HCT116 (cell line): ENCODE data around the gene SLC6A13. TPM values are rescaled to one million over a fixed set of nuclear protein-coding genes. Genes with fewer than 3 reads are reported as not detected.

ENCODE experiments used
- ATAC-seq: fragments of 200-7000 bp; cut with Tn5 transposase; 2 replicates; pipeline ENCODE4 v1.9.1; 2020; ENCODE audit warnings: mild to moderate bottlenecking, moderate library complexity
- BruUV-seq: library from RNA; stranded (reverse); fragments of 400-500 nt; replicated peaks from 2 replicates; lab custom pipeline; 2021; lab: Mats Ljungman, UMichigan
- CTCF ChIA-PET: fragments of 300-600 bp; sonication (Branson Sonifier 250); formaldehyde crosslinking; loops from one replicate; lab custom pipeline; 2021; ENCODE audit warnings: antibody characterized with exemption; lab: Charles Lee
- POLR2A ChIA-PET: fragments of 300-600, 350-600 bp; sonication (Branson Sonifier 250); formaldehyde crosslinking; loops from one replicate; lab custom pipeline; 2021; ENCODE audit warnings: antibody characterized with exemption; lab: Charles Lee
- RAD21 ChIA-PET, 2 experiments: fragments of 300-600 bp; sonication (Branson Sonifier 250); formaldehyde crosslinking; loops; one replicate each; lab custom pipeline; 2023; ENCODE audit warnings: low total read pairs in 2 of 2; ENCODE audit not compliant: uncharacterized antibody in 2 of 2, unreplicated experiment in 2 of 2, low non-redundant PET in 1 of 2; lab: Charles Lee
- DNase-seq: peaks from one replicate; pipeline ENCODE4 v3.0.0-alpha.2; 2010; ENCODE audit warnings: low read depth, low spot score
- H2AFZ ChIP-seq: fragments of 200-600 bp; shearing (Covaris generic), sonication (generic); 2 replicates; pipeline ENCODE4 v1.6.1; 2017; ENCODE audit warnings: low read depth, mixed run types, mixed read lengths, antibody characterized with exemption, low read length; ENCODE audit not compliant: poor library complexity, severe bottlenecking
- H3K27ac ChIP-seq: 2 replicates; pipeline ENCODE4 v1.5.1; 2012; ENCODE audit warnings: low read depth, low read length
- H3K27me3 ChIP-seq: fragments of 200-600 bp; sonication (generic); 2 replicates; pipeline ENCODE4 v1.6.1; 2016; ENCODE audit warnings: mixed run types, low read length, mixed read lengths; ENCODE audit not compliant: insufficient read depth
- H3K36me3 ChIP-seq, 2 experiments: fragments of 200-500 bp in 1 of 2; fragments of 200-600 bp in 1 of 2; sonication (Bioruptor generic) in 1 of 2; sonication (generic) in 1 of 2; 2 replicates each; pipeline versions ENCODE4 v1.5.1 to v1.6.1; 2014 to 2016; ENCODE audit warnings: low read length in 2 of 2, inconsistent platforms in 1 of 2, mixed read lengths in 1 of 2, mixed run types in 1 of 2; ENCODE audit not compliant: insufficient read depth in 2 of 2, control insufficient read depth in 1 of 2
- H3K4me1 ChIP-seq, 2 experiments: fragments of 200-600 bp in 1 of 2; sonication (generic) in 1 of 2; 2 replicates each; pipeline versions ENCODE4 v1.5.1 to v1.6.1; 2012 to 2017; ENCODE audit warnings: low read length in 2 of 2, inconsistent platforms in 1 of 2, mild to moderate bottlenecking in 1 of 2, mixed read lengths in 1 of 2, mixed run types in 1 of 2, moderate library complexity in 1 of 2; ENCODE audit not compliant: insufficient read depth in 2 of 2, control insufficient read depth in 1 of 2
- H3K4me2 ChIP-seq: fragments of 200-600 bp; sonication (generic); 2 replicates; pipeline ENCODE4 v1.6.1; 2017; ENCODE audit warnings: mixed run types, low read length, mixed read lengths
- H3K4me3 ChIP-seq, 2 experiments: fragments of 200-600 bp in 1 of 2; sonication (generic) in 1 of 2; replicated peaks in 1 of 2; 2 replicates each; pipeline ENCODE4 v1.5.1; 2011 to 2016; ENCODE audit warnings: low read length in 2 of 2, control low read depth in 1 of 2, low read depth in 1 of 2, mild to moderate bottlenecking in 1 of 2, mixed read lengths in 1 of 2, mixed run types in 1 of 2
- H3K79me2 ChIP-seq: fragments of 200-600 bp; sonication (generic); 2 replicates; pipeline ENCODE4 v1.6.1; 2017; ENCODE audit warnings: mild to moderate bottlenecking, mixed run types, low read length, moderate library complexity, mixed read lengths; ENCODE audit not compliant: insufficient read depth
- H3K9ac ChIP-seq: fragments of 200-600 bp; sonication (generic); 2 replicates; pipeline ENCODE4 v1.6.1; 2016; ENCODE audit warnings: low read length, mixed read lengths
- H3K9me2 ChIP-seq: fragments of 200-600 bp; sonication (generic), shearing (Covaris generic); 2 replicates; pipeline ENCODE4 v1.6.1; 2017; ENCODE audit warnings: mixed run types, mild to moderate bottlenecking, moderate library complexity; ENCODE audit not compliant: insufficient read depth
- H3K9me3 ChIP-seq, 2 experiments: fragments of 200-500 bp in 1 of 2; fragments of 200-600 bp in 1 of 2; sonication (Bioruptor generic) in 1 of 2; sonication (generic) in 1 of 2; 2 replicates each; pipeline ENCODE4 v1.6.1; 2014 to 2017; ENCODE audit warnings: low read length in 2 of 2, mixed read lengths in 2 of 2, inconsistent platforms in 1 of 2, low read depth in 1 of 2, mild to moderate bottlenecking in 1 of 2, mixed run types in 1 of 2, moderate library complexity in 1 of 2; ENCODE audit not compliant: control insufficient read depth in 1 of 2, insufficient read depth in 1 of 2
- H4K20me1 ChIP-seq: fragments of 200-600 bp; sonication (generic), shearing (Covaris generic); 2 replicates; pipeline ENCODE4 v1.6.1; 2017; ENCODE audit warnings: mixed run types, mild to moderate bottlenecking, moderate library complexity; ENCODE audit not compliant: insufficient read depth
- CBX3 ChIP-seq: IDR thresholded peaks from 2 replicates; pipeline ENCODE4 v1.6.1; 2012; ENCODE audit warnings: low read depth
- CEBPB ChIP-seq: IDR thresholded peaks from 2 replicates; pipeline ENCODE4 v1.6.1; 2012; ENCODE audit warnings: low read depth
- ELF1 ChIP-seq: IDR thresholded peaks from 2 replicates; pipeline ENCODE4 v1.6.1; 2012; ENCODE audit warnings: low read depth, borderline replicate concordance
- EZH2 ChIP-seq: fragments of 200-600 bp; sonication (generic); IDR thresholded peaks from 2 replicates; pipeline ENCODE4 v1.6.1; 2017; ENCODE audit warnings: antibody characterized with exemption, mixed run types
- EZH2phosphoT487 ChIP-seq: fragments of 200-600 bp; IDR thresholded peaks from 2 replicates; pipeline ENCODE4 v1.6.1; 2018; ENCODE audit warnings: antibody characterized with exemption, borderline replicate concordance
- FOSL1 ChIP-seq: IDR thresholded peaks from 2 replicates; pipeline ENCODE4 v1.6.1; 2012; ENCODE audit warnings: low read depth
- JUND ChIP-seq: IDR thresholded peaks from 2 replicates; pipeline ENCODE4 v1.6.1; 2012
- POLR2A ChIP-seq: IDR thresholded peaks from 2 replicates; pipeline ENCODE4 v1.7.0; 2011; ENCODE audit warnings: borderline replicate concordance; ENCODE audit not compliant: insufficient read depth, insufficient read length; ENCODE audit errors: extremely low read depth
- POLR2AphosphoS5 ChIP-seq: IDR thresholded peaks from 2 replicates; pipeline ENCODE4 v1.6.1; 2011; ENCODE audit warnings: mild to moderate bottlenecking, low read depth, low read length, moderate library complexity
- RAD21 ChIP-seq: IDR thresholded peaks from 2 replicates; pipeline ENCODE4 v1.6.1; 2012; ENCODE audit warnings: low read depth, mild to moderate bottlenecking
- SIN3A ChIP-seq: IDR thresholded peaks from 2 replicates; pipeline ENCODE4 v1.6.1; 2012; ENCODE audit warnings: low read depth
- SRF ChIP-seq: IDR thresholded peaks from 2 replicates; pipeline ENCODE4 v1.6.1; 2012; ENCODE audit warnings: low read depth
- YY1 ChIP-seq: IDR thresholded peaks from 2 replicates; pipeline ENCODE4 v1.6.1; 2011; ENCODE audit warnings: low read length, low read depth, moderate library complexity, mild to moderate bottlenecking; ENCODE audit not compliant: insufficient replicate concordance; ENCODE audit errors: extremely low read depth
- ZFX ChIP-seq: fragments of 450-650 bp; IDR thresholded peaks from 2 replicates; pipeline ENCODE4 v1.6.1; 2017
- intact Hi-C: fragments of 100-400 bp; cut with micrococcal nuclease; formaldehyde crosslinking; loops from 2 replicates; pipeline ENCODE4 v1.10.0; 2022
- total RNA-seq: library from RNA; stranded (reverse); gene quantifications from one replicate; pipeline ENCODE4 v1.2.1, GENCODE V29; 2021; ENCODE audit not compliant: unreplicated experiment
- TF ChIP-seq, protein P1 (sequence below): IDR thresholded peaks from 2 replicates; pipeline ENCODE4 v1.6.1; 2011; ENCODE audit warnings: mild to moderate bottlenecking, low read length, moderate library complexity; ENCODE audit not compliant: insufficient replicate concordance; ENCODE audit errors: extremely low read depth
- TF ChIP-seq, protein P2 (sequence below): IDR thresholded peaks from 2 replicates; pipeline ENCODE4 v1.6.1; 2012
- TF ChIP-seq, protein P3 (sequence below): IDR thresholded peaks from 2 replicates; pipeline ENCODE4 v1.6.1; 2012; ENCODE audit warnings: low read depth
- TF ChIP-seq, protein P4 (sequence below), 3 experiments: fragments of 200-600 bp in 1 of 3; sonication (generic) in 1 of 3; IDR thresholded peaks in 2 of 3; conservative IDR thresholded peaks in 1 of 3; 2 replicates each; pipeline ENCODE4 v1.5.1; 2012 to 2017; ENCODE audit warnings: low read depth in 2 of 3, low read length in 2 of 3, antibody characterized with exemption in 1 of 3, borderline replicate concordance in 1 of 3, control low read depth in 1 of 3, mild to moderate bottlenecking in 1 of 3, mixed read lengths in 1 of 3, mixed run types in 1 of 3, moderate library complexity in 1 of 3; ENCODE audit not compliant: insufficient read depth in 1 of 3

SLC6A13 gene
- total RNA-seq, 1 experiment from 2014 or later: 0.39 TPM

DNA sequence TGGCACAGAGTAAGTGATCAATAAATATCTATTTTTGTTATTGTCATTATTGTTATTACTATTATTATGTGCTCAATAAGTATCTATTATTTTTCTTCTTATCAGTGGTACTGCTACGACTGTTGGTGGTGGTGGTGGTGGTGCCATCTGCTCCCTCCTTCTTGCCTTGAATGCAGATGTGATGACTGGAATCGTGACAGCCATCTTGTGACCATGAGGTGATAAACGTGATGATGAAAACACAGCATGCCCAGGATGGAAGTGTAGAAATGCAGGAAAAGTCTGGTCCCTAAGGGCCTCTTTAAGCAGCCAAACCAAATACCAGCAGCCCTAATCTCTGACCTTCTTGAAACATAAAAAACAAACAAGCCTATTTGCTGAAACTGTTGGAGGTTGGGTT is 71.1 kb downstream of the SLC6A13 start:
- Histone ChIP-seq H3K27ac (no peak overlapping the region), H3K27me3 (no peaks in the 10 kb centered on the region), H3K4me2 (no peak overlapping the region), H4K20me1 (no peaks in the 10 kb centered on the region), H3K79me2 (no peaks in the 10 kb centered on the region), H3K9me2 (no peaks in the 10 kb centered on the region), H3K4me1 (peaks cover 0 to 8% of the 10 kb centered on the region in 2 experiments; a peak in 2 of 4 replicates), H3K36me3 (no peaks in the 10 kb centered on the region), H3K9ac (no peak overlapping the region), H3K9me3 (no peaks in the 10 kb centered on the region), H3K4me3 (no peak overlapping the region), H2AFZ (no peak overlapping the region)
- intact Hi-C loops: no loop called here
- CTCF ChIA-PET: no interaction called here
- RAD21 ChIA-PET: no interaction called here
- TF ChIP-seq, protein P1, sequence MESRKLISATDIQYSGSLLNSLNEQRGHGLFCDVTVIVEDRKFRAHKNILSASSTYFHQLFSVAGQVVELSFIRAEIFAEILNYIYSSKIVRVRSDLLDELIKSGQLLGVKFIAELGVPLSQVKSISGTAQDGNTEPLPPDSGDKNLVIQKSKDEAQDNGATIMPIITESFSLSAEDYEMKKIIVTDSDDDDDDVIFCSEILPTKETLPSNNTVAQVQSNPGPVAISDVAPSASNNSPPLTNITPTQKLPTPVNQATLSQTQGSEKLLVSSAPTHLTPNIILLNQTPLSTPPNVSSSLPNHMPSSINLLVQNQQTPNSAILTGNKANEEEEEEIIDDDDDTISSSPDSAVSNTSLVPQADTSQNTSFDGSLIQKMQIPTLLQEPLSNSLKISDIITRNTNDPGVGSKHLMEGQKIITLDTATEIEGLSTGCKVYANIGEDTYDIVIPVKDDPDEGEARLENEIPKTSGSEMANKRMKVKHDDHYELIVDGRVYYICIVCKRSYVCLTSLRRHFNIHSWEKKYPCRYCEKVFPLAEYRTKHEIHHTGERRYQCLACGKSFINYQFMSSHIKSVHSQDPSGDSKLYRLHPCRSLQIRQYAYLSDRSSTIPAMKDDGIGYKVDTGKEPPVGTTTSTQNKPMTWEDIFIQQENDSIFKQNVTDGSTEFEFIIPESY: no peak
- TF ChIP-seq, protein P2, sequence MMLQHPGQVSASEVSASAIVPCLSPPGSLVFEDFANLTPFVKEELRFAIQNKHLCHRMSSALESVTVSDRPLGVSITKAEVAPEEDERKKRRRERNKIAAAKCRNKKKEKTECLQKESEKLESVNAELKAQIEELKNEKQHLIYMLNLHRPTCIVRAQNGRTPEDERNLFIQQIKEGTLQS: no peak
- TF ChIP-seq ZFX (no peak), POLR2A (no peak), FOSL1 (no peak), YY1 (no peak), CBX3 (no peak), SRF (no peak), JUND (no peak), EZH2 (no peak), EZH2phosphoT487 (no peak), CEBPB (no peak), ELF1 (no peak), SIN3A (no peak), RAD21 (no peak), POLR2AphosphoS5 (no peak)
- TF ChIP-seq, protein P3, sequence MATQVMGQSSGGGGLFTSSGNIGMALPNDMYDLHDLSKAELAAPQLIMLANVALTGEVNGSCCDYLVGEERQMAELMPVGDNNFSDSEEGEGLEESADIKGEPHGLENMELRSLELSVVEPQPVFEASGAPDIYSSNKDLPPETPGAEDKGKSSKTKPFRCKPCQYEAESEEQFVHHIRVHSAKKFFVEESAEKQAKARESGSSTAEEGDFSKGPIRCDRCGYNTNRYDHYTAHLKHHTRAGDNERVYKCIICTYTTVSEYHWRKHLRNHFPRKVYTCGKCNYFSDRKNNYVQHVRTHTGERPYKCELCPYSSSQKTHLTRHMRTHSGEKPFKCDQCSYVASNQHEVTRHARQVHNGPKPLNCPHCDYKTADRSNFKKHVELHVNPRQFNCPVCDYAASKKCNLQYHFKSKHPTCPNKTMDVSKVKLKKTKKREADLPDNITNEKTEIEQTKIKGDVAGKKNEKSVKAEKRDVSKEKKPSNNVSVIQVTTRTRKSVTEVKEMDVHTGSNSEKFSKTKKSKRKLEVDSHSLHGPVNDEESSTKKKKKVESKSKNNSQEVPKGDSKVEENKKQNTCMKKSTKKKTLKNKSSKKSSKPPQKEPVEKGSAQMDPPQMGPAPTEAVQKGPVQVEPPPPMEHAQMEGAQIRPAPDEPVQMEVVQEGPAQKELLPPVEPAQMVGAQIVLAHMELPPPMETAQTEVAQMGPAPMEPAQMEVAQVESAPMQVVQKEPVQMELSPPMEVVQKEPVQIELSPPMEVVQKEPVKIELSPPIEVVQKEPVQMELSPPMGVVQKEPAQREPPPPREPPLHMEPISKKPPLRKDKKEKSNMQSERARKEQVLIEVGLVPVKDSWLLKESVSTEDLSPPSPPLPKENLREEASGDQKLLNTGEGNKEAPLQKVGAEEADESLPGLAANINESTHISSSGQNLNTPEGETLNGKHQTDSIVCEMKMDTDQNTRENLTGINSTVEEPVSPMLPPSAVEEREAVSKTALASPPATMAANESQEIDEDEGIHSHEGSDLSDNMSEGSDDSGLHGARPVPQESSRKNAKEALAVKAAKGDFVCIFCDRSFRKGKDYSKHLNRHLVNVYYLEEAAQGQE: no peak
- TF ChIP-seq, protein P4, sequence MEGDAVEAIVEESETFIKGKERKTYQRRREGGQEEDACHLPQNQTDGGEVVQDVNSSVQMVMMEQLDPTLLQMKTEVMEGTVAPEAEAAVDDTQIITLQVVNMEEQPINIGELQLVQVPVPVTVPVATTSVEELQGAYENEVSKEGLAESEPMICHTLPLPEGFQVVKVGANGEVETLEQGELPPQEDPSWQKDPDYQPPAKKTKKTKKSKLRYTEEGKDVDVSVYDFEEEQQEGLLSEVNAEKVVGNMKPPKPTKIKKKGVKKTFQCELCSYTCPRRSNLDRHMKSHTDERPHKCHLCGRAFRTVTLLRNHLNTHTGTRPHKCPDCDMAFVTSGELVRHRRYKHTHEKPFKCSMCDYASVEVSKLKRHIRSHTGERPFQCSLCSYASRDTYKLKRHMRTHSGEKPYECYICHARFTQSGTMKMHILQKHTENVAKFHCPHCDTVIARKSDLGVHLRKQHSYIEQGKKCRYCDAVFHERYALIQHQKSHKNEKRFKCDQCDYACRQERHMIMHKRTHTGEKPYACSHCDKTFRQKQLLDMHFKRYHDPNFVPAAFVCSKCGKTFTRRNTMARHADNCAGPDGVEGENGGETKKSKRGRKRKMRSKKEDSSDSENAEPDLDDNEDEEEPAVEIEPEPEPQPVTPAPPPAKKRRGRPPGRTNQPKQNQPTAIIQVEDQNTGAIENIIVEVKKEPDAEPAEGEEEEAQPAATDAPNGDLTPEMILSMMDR (IDR thresholded peaks at IDR 0.05 in 2 of 3, conservative IDR thresholded peaks at IDR 0.05 in 1 of 3; ENCODE audit: borderline replicate concordance in 1 of 3, insufficient read depth in 1 of 3, low read depth in 2 of 3, low read length in 2 of 3): no peak
- POLR2A ChIA-PET: no interaction called here
- DNase-seq: no peak
- no peak for ATAC-seq
- BruUV-seq: no TSS peak
